Trophoblast cell (in vitro differentiated cells and primary cell): ENCODE data around the gene CA5B.
A peak's percentile ranks its signal among the peaks of the same experiment; 100 is the strongest.
"Not testable (repeated sequence)": the region's sequence is repeated elsewhere in the genome, so short reads cannot be mapped to it uniquely, and the experiment has no call there.

Experiments
- DNase-seq, 2 donors: peaks; one replicate each; pipeline ENCODE4 v3.0.0-alpha.2; 2016
- H2AFZ ChIP-seq: 2 replicates; pipeline ENCODE4 v1.6.1; 2013; ENCODE audit warnings: low read length, moderate library complexity, mild to moderate bottlenecking; ENCODE audit not compliant: insufficient read depth, poor library complexity
- H2AK5ac ChIP-seq: 2 replicates; pipeline ENCODE4 v1.6.1; 2013; ENCODE audit warnings: mild to moderate bottlenecking, low read length
- H2BK120ac ChIP-seq: 2 replicates; pipeline ENCODE4 v1.6.1; 2013; ENCODE audit warnings: low read length, mild to moderate bottlenecking, moderate library complexity; ENCODE audit not compliant: insufficient read depth, poor library complexity
- H2BK12ac ChIP-seq: 2 replicates; pipeline ENCODE4 v1.6.1; 2013; ENCODE audit warnings: mild to moderate bottlenecking, low read length, moderate library complexity
- H2BK5ac ChIP-seq: 2 replicates; pipeline ENCODE4 v1.6.1; 2013; ENCODE audit warnings: low read length, low read depth, moderate library complexity, mild to moderate bottlenecking; ENCODE audit not compliant: poor library complexity
- H3K14ac ChIP-seq: 2 replicates; pipeline ENCODE4 v1.6.1; 2013; ENCODE audit warnings: mild to moderate bottlenecking, low read length
- H3K18ac ChIP-seq: 2 replicates; pipeline ENCODE4 v1.6.1; 2013; ENCODE audit warnings: mild to moderate bottlenecking, low read length
- H3K23ac ChIP-seq: 2 replicates; pipeline ENCODE4 v1.6.1; 2013; ENCODE audit warnings: low read length
- H3K27ac ChIP-seq: 2 replicates; pipeline ENCODE4 v1.5.1; 2013; ENCODE audit warnings: low read depth, mild to moderate bottlenecking, inconsistent platforms, low read length, moderate library complexity
- H3K27me3 ChIP-seq: 2 replicates; pipeline ENCODE4 v1.6.1; 2013; ENCODE audit warnings: inconsistent platforms, mild to moderate bottlenecking, low read length, moderate library complexity; ENCODE audit not compliant: insufficient read depth
- H3K36me3 ChIP-seq, 2 experiments: 1 replicate in 1 of 2; 2 replicates in 1 of 2; pipeline ENCODE4 v1.6.1; 2013; ENCODE audit warnings: low read length in 2 of 2, mild to moderate bottlenecking in 2 of 2, moderate library complexity in 1 of 2; ENCODE audit not compliant: insufficient read depth in 2 of 2, control insufficient read depth in 1 of 2
- H3K4ac ChIP-seq: 2 replicates; pipeline ENCODE4 v1.6.1; 2013; ENCODE audit warnings: low read depth, mild to moderate bottlenecking, low read length, moderate library complexity
- H3K4me1 ChIP-seq, 2 experiments: 1 replicate in 1 of 2; 2 replicates in 1 of 2; pipeline ENCODE4 v1.6.1; 2013; ENCODE audit warnings: low read length in 2 of 2, mild to moderate bottlenecking in 2 of 2, moderate library complexity in 1 of 2; ENCODE audit not compliant: insufficient read depth in 2 of 2, control insufficient read depth in 1 of 2
- H3K4me2 ChIP-seq: 2 replicates; pipeline ENCODE4 v1.6.1; 2013; ENCODE audit warnings: inconsistent platforms, mild to moderate bottlenecking, low read length, moderate library complexity
- H3K4me3 ChIP-seq: 2 replicates; pipeline ENCODE4 v1.5.1; 2013; ENCODE audit warnings: mild to moderate bottlenecking, low read depth, low read length, inconsistent platforms
- H3K79me1 ChIP-seq: one replicate; pipeline ENCODE4 v1.6.1; 2013; ENCODE audit warnings: low read length
- H3K79me2 ChIP-seq: 2 replicates; pipeline ENCODE4 v1.6.1; 2013; ENCODE audit warnings: low read length, mild to moderate bottlenecking; ENCODE audit not compliant: control insufficient read depth, insufficient read depth, poor library complexity
- H3K9ac ChIP-seq: 2 replicates; pipeline ENCODE4 v1.6.1; 2013; ENCODE audit warnings: mild to moderate bottlenecking, low read length
- H3K9me3 ChIP-seq: 2 replicates; pipeline ENCODE4 v1.6.1; 2013; ENCODE audit warnings: low read depth, mild to moderate bottlenecking, control low read depth, inconsistent platforms, low read length; ENCODE audit not compliant: insufficient read depth
- H4K12ac ChIP-seq: 2 replicates; pipeline ENCODE4 v1.6.1; 2013; ENCODE audit warnings: low read depth, mild to moderate bottlenecking, low read length, moderate library complexity
- H4K8ac ChIP-seq: 2 replicates; pipeline ENCODE4 v1.6.1; 2013; ENCODE audit warnings: low read depth, mild to moderate bottlenecking, low read length, moderate library complexity
- H4K91ac ChIP-seq: one replicate; pipeline ENCODE4 v1.6.1; 2013; ENCODE audit warnings: low read depth, mild to moderate bottlenecking, low read length, moderate library complexity
- WGBS: extraction: QIAGEN DNeasy Blood & Tissue Kit; methylation state at CpG from one replicate; pipeline ENCODE4 v1.1.7; 2013; ENCODE audit warnings: missing lambda C conversion rate; ENCODE audit not compliant: insufficient read length, insufficient coverage; ENCODE audit errors: extremely low coverage; 5-methylcytosine and 5-hydroxymethylcytosine counted together

Gene CA5B

GRCh38 chrX:15745179-15745578 lies 7.1 kb downstream of the CA5B start:
- Histone ChIP-seq H4K91ac (no peak overlapping the region), H3K79me1 (peaks cover 5% of the 10 kb centered on the region), H4K12ac (no peak overlapping the region), H3K36me3 (peaks cover 0 to 2% of the 10 kb centered on the region in 2 experiments), H2BK120ac (no peak overlapping the region), H4K8ac (no peak overlapping the region), H3K9ac (no peak overlapping the region), H3K4me2 (no peak overlapping the region), H3K4me3 (no peak overlapping the region), H3K4ac (no peak overlapping the region), H2BK12ac (no peak overlapping the region), H3K9me3 (no peaks in the 10 kb centered on the region), H2AK5ac (no peak overlapping the region), H3K14ac (no peak overlapping the region), H3K27ac (no peak overlapping the region), H2AFZ (no peak overlapping the region), H3K79me2 (no peaks in the 10 kb centered on the region), H3K18ac (no peak overlapping the region), H2BK5ac (no peak overlapping the region), H3K4me1 (peaks cover 0 to 9% of the 10 kb centered on the region in 2 experiments), H3K23ac (no peak overlapping the region), H3K27me3 (no peaks in the 10 kb centered on the region)
- WGBS, result no CpG with 5 or more reads among the region's 4 CpGs
- no peak for DNase-seq

GRCh38 chrX:15746651-15747050 lies 8.6 kb downstream of the CA5B start:
- not testable (repeated sequence) for H2AFZ ChIP-seq, H3K23ac ChIP-seq, H2AK5ac ChIP-seq, H2BK5ac ChIP-seq, H3K18ac ChIP-seq, H3K4me3 ChIP-seq, H4K91ac ChIP-seq, H3K36me3 ChIP-seq, H3K79me2 ChIP-seq, H2BK12ac ChIP-seq, H4K8ac ChIP-seq, H3K9ac ChIP-seq, H3K79me1 ChIP-seq, H3K4ac ChIP-seq, H3K9me3 ChIP-seq, H4K12ac ChIP-seq, H3K14ac ChIP-seq, H3K27me3 ChIP-seq, DNase-seq
- peak overlapping the region; percentile 43 for H3K4me2 ChIP-seq
- H2BK120ac ChIP-seq, result peak overlapping the region; percentile 88
- peak overlapping the region; percentile 90 for H3K27ac ChIP-seq
- no CpG with 5 or more reads among the region's 6 CpGs for WGBS
- peaks cover 0 to 13% of the 10 kb centered on the region in 2 experiments for H3K4me1 ChIP-seq

- no peak overlapping the region for H2AFZ ChIP-seq
- no peak overlapping the region for H2BK12ac ChIP-seq
- no peak overlapping the region for H3K4me3 ChIP-seq
- H2BK120ac ChIP-seq, result no peak overlapping the region
- H3K4me2 ChIP-seq, result no peak overlapping the region
- no peaks in the 10 kb centered on the region for H3K27me3 ChIP-seq
- H3K4ac ChIP-seq, result no peak overlapping the region
- no peaks in the 10 kb centered on the region for H3K9me3 ChIP-seq
- WGBS, result no CpG with 5 or more reads among the region's 13 CpGs
- H3K18ac ChIP-seq, result no peak overlapping the region
- peak overlapping the region; percentile 54 for H4K12ac ChIP-seq
- no peaks in the 10 kb centered on the region for H3K79me2 ChIP-seq
- DNase-seq, result no peak
- no peak overlapping the region for H3K14ac ChIP-seq
- H2AK5ac ChIP-seq, result peak overlapping the region; percentile 37
- H3K36me3 ChIP-seq, result peaks cover 2 to 3% of the 10 kb centered on the region in 2 experiments
- H3K27ac ChIP-seq, result peak overlapping the region; percentile 62
- no peak overlapping the region for H3K9ac ChIP-seq
- H4K91ac ChIP-seq, result peak overlapping the region; percentile 47
- H3K23ac ChIP-seq, result no peak overlapping the region
- H2BK5ac ChIP-seq, result no peak overlapping the region
- H4K8ac ChIP-seq, result no peak overlapping the region
- H3K79me1 ChIP-seq, result peaks cover 5% of the 10 kb centered on the region
- peaks cover 0 to 13% of the 10 kb centered on the region in 2 experiments for H3K4me1 ChIP-seq
These were observed 9.6 kb downstream of the CA5B start for GRCh38 chrX:15747626-15748173.

- peaks cover 2 to 3% of the 10 kb centered on the region in 2 experiments for H3K36me3 ChIP-seq
- peaks cover 5% of the 10 kb centered on the region for H3K79me1 ChIP-seq
- no peak overlapping the region for H2AK5ac ChIP-seq
- H2BK120ac ChIP-seq, result no peak overlapping the region
- no peak overlapping the region for H2BK5ac ChIP-seq
- H3K4ac ChIP-seq, result no peak overlapping the region
- WGBS, result no CpG with 5 or more reads among the region's 3 CpGs
- no peak overlapping the region for H3K14ac ChIP-seq
- no peaks in the 10 kb centered on the region for H3K27me3 ChIP-seq
- H3K9me3 ChIP-seq, result no peaks in the 10 kb centered on the region
- H3K4me1 ChIP-seq, result peaks cover 0 to 13% of the 10 kb centered on the region in 2 experiments
- H4K91ac ChIP-seq, result no peak overlapping the region
- H4K8ac ChIP-seq, result no peak overlapping the region
- no peak overlapping the region for H3K18ac ChIP-seq
- H3K23ac ChIP-seq, result no peak overlapping the region
- no peak for DNase-seq
- H3K9ac ChIP-seq, result no peak overlapping the region
- no peak overlapping the region for H4K12ac ChIP-seq
- no peak overlapping the region for H2BK12ac ChIP-seq
- H3K4me2 ChIP-seq, result no peak overlapping the region
- no peak overlapping the region for H3K27ac ChIP-seq
- H3K79me2 ChIP-seq, result no peaks in the 10 kb centered on the region
- H2AFZ ChIP-seq, result no peak overlapping the region
- no peak overlapping the region for H3K4me3 ChIP-seq
These were observed 10.8 kb downstream of the CA5B start for GRCh38 chrX:15748841-15749240.
